ENCODE measurements around the gene TAS1R3.

TAS1R3 gene

DNA sequence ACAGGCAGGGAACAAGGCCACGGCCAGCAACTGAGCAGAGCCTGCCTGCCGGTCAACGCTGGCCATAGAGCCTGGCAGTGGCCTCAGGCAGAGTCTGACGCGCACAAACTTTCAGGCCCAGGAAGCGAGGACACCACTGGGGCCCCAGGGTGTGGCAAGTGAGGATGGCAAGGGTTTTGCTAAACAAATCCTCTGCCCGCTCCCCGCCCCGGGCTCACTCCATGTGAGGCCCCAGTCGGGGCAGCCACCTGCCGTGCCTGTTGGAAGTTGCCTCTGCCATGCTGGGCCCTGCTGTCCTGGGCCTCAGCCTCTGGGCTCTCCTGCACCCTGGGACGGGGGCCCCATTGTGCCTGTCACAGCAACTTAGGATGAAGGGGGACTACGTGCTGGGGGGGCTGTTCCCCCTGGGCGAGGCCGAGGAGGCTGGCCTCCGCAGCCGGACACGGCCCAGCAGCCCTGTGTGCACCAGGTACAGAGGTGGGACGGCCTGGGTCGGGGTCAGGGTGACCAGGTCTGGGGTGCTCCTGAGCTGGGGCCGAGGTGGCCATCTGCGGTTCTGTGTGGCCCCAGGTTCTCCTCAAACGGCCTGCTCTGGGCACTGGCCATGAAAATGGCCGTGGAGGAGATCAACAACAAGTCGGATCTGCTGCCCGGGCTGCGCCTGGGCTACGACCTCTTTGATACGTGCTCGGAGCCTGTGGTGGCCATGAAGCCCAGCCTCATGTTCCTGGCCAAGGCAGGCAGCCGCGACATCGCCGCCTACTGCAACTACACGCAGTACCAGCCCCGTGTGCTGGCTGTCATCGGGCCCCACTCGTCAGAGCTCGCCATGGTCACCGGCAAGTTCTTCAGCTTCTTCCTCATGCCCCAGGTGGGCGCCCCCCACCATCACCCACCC lies at the start of gene TAS1R3:
TSS of gene TAS1R3 (plus strand) at position 213 of the 898 bp plus-strand sequence. CDS start at position 279, 66 bp downstream.
- no peak for DNase-seq (ENCODE audit: low spot score)

DNA sequence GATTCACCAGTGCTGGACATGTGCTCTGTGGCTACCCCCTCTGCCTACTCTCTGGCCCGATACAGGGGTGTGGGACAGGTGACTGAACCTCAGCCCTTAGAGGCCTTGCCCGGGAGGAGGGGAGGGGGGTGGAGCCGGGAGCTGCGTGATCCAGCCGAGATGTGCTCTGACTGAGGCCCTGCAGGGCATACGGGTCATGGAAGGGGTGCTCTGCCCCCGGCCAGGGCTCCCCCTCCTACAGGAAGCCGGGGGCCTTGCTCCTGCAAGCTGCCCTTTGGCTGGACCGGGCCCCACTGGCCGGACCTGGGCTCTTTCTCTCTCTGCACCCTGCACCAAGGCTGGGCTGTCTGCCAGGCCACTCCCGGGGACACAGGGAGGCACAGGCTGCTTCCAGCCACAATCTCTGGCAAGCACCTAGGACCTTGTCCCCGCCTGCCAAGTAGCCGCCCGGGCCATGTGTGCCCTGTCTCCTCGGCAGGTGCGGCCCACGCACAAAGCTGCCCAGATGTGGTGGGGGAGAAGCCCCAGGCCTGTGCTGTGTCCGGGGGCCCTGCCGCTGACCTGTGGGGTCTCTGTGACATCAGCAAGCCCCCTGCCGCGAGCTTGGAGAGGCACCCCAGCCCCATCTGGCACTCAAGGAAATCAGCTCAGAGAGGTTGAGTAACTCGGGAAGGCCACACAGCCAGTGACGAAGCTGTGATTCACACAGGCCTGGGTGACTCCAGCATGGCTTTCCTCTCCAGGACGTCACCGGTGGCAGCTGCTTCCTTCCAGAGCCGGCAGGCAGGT lies 49.4 kb upstream of the TAS1R3 start:
- DNase-seq (ENCODE audit: low spot score), result peak; percentile 91

GRCh38 chr1:1282998-1283397 lies 48.1 kb upstream of the TAS1R3 start:
- no peak for DNase-seq (ENCODE audit: low spot score)

DNA sequence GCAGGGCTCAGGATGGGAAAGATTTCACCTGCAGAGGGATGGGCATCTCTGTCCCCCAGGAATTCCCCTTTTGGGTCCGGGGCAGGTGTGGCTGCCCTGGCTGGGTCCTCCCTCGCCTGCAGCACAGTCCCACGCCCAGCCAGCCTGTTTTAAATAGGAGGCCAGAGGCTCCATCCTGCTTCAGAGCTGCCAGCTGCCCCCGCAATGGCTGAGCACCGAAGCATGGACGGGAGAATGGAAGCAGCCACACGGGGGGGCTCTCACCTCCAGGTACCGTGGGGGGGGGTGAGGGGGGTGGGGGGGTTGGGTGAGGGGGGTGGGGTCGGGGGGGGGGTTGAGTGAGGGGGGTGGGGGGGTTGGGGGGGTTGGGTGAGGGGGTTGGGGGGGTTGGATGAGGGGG lies 47.3 kb upstream of the TAS1R3 start:
- DNase-seq (ENCODE audit: low spot score), result no peak

DNA sequence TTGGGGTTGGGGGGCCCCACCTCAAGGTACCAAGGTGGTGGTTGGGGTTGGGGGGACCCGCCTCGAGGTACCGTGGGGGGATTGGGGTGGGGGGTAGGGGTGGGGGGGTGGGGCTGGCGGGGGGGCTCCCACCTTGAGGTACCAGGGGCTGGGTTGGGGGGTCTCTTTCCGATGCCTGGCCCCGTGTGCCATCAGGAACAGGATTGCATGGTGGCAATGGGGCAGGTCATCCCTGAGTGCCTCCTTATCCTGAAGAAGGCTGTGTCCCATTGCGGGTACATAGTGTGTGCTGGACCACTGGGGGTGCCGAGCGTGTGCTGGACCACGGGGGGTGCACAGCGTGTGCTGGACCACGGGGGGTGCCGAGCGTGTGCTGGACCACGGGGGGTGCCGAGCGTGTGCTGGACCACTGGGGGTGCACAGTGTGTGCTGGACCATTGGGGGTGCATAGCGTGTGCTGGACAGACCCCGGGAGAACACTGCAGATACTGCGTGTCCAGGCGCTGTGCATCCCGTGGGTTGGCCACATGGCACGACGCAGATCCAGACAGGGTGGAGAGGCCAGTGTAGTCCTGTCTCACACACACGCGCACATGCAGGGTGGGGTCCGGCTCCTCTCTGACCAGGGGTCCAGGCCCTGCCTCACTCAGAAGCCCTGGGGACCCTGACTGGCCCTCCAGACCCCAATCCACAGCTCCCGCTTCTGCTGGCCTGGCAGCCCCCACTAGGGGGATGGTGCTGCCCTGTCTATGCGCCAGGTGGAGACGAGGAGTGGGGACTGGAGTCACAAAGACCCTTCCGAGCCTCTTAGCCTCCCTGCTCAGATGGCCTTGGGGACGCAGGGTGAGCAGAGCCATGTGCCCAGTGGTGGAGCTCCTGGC lies 46.6 kb upstream of the TAS1R3 start:
- DNase-seq (ENCODE audit: low spot score), result no peak

GRCh38 chr1:1285102-1285571 lies 45.9 kb upstream of the TAS1R3 start:
- DNase-seq (ENCODE audit: low spot score), result no peak

DNA sequence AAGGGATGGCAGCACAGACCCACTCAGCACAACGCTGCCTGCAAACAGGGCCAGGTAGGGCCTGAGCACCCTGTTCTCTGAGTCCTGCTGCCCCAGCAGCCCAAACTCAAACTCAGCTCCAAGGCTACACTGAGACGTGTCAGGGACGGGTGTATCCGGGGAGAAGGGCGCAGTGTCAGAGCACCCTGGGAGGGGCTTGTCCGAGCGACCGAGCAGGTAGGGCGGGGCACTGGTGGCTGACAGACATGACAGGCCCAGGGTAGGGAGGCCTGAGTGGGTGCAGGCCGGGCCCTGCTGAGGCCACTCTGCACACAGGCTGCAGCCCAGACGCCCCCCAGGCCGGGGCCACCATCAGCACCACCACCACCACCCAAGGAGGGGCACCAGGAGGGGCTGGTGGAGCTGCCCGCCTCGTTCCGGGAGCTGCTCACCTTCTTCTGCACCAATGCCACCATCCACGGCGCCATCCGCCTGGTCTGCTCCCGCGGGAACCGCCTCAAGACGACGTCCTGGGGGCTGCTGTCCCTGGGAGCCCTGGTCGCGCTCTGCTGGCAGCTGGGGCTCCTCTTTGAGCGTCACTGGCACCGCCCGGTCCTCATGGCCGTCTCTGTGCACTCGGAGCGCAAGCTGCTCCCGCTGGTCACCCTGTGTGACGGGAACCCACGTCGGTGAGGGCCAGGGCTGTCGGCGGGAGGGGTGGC lies 45.3 kb upstream of the TAS1R3 start:
- no peak for DNase-seq (ENCODE audit: low spot score)

DNA sequence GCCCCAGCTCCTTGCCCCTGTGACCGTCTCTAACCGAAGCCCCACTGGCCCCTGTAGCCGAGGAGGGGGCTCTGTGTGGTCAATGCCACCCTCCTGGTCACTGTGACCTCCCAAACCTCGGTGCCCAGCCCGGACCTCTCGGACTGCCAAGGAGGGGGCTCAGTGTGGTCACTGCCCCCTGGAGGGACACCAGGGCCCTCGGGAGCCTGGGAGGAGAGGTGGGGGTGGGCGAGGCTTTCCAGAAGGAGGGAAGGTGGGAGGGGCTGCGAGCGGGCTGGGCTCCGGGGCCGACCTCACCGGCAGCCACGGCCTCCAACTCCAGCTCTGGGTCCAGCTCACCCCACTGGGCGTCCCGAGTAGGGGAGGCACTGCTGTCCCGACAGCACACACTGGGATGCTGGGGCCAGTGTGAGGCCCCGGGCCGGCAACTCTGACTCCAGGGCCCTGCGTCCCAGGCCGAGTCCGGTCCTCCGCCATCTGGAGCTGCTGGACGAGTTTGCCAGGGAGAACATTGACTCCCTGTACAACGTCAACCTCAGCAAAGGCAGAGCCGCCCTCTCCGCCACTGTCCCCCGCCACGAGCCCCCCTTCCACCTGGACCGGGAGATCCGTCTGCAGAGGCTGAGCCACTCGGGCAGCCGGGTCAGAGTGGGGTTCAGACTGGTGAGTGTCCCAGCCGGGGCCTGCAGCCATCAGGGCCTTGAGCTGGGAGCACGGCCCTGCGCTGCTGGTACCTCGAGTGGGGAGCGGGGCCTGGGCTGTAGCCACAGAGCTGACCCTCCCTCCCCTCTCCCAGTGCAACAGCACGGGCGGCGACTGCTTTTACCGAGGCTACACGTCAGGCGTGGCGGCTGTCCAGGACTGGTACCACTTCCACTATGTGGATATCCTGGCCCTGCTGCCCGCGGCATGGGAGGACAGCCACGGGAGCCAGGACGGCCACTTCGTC lies 44.5 kb upstream of the TAS1R3 start:
- DNase-seq (ENCODE audit: low spot score), result no peak

DNA sequence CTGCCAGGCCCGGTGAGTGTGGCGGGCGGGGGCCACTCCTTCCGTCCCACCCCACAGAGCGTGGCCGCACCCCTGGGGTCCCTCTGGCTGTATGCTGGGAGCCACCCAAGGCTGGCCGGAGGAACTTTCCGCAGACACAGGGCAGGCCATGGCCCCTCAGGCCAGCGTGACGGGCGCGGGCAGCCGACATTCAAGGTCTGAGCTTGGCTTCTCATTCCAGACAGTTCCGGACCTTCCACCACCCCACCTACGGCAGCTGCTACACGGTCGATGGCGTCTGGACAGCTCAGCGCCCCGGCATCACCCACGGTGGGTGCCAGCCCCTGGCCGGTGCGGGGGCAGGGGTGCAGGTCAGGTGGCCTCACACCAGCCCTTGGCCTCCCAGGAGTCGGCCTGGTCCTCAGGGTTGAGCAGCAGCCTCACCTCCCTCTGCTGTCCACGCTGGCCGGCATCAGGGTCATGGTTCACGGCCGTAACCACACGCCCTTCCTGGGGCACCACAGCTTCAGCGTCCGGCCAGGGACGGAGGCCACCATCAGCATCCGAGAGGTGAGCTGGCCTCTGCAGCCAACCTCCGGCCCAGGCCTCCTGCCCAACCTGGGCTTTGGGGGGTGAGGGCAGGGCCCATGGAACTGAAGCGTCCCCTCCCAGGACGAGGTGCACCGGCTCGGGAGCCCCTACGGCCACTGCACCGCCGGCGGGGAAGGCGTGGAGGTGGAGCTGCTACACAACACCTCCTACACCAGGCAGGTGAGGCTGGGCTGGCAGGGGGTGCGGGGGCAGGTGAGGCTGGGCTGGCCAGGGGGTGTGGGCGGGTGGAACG lies 43.6 kb upstream of the TAS1R3 start:
- DNase-seq (ENCODE audit: low spot score), result no peak

DNA sequence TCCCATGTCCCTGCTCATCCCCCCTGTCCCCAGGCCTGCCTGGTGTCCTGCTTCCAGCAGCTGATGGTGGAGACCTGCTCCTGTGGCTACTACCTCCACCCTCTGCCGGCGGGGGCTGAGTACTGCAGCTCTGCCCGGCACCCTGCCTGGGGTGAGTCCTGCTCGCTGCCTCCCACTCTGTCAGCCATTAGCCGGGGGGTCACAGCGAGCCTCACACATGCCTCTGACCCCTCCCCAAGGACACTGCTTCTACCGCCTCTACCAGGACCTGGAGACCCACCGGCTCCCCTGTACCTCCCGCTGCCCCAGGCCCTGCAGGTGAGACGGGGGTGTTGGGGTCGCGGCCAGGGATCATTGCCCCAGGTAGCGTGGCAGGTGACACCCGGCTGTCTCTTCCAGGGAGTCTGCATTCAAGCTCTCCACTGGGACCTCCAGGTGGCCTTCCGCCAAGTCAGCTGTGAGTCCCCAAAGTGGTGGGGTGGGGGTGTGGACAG lies 40.8 kb upstream of the TAS1R3 start:
- no peak for DNase-seq (ENCODE audit: low spot score)

DNA sequence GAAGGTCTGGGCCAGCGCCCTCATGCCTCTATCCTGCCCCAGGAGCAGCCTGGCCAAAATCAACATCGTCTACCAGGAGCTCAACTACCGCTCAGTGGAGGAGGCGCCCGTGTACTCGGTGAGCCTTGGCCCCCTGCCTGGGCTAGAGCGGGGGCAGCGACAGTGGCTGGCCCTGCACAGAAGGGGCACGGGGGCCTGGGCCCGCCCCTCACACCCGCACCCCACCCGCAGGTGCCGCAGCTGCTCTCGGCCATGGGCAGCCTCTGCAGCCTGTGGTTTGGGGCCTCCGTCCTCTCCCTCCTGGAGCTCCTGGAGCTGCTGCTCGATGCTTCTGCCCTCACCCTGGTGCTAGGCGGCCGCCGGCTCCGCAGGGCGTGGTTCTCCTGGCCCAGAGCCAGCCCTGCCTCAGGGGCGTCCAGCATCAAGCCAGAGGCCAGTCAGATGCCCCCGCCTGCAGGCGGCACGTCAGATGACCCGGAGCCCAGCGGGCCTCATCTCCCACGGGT lies 40.0 kb upstream of the TAS1R3 start:
- DNase-seq (ENCODE audit: low spot score), result no peak

- no peak for DNase-seq (ENCODE audit: low spot score)
Observed at GRCh38 chr1:1291548-1292441, 39.3 kb upstream of the TAS1R3 start.

DNA sequence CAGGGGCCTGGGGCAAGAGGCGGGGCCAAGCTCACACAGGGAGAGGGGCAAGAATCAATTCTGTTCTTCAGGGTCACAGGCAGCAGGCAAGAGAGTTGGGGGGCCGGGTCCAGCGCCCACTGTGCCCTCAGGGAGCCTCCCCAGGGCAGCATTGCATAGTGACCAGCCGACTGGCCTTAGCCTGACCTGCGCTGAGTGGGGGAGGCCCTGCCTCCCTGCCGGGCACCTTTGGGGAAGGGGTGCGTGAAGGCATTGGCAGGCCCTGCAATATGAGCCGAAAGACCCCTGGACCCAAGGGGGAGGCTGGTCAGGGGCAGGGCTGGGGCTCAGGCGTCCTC lies 38.7 kb upstream of the TAS1R3 start:
- no peak for DNase-seq (ENCODE audit: low spot score)

DNA sequence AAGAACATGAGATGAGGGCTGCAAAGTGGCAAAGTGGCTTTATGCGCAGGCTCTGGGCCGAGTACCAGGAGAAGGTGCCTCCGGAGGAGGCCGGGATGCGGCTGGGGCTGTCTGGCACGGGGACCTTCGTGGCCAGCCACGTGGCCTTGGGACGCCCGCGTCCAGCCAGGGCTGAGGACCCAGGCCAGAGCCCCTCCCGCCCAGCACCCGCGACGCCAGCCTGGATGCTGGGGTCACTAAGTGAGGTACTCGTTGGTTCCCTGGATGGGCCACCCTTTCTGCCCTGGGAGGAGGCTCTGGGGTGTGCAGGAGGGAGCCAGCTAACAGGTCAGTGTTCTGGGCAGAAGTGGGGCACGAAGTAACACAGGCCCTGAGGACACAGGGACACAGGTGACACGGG lies 38.2 kb upstream of the TAS1R3 start:
- DNase-seq (ENCODE audit: low spot score), result no peak

- no peak for DNase-seq (ENCODE audit: low spot score)
Observed at GRCh38 chr1:1293263-1294249, 37.5 kb upstream of the TAS1R3 start.

- no peak for DNase-seq (ENCODE audit: low spot score)
Observed at GRCh38 chr1:1294250-1294890, 36.7 kb upstream of the TAS1R3 start.
